ENCODE results near the gene LAG3. TPM values are rescaled to one million over a fixed set of nuclear protein-coding genes. Genes with fewer than 3 reads are reported as not detected.

LAG3 gene
- total and polyA plus RNA-seq, 10 of the 15 experiments (the other 5 are each of a cell fraction or from before 2014, with no cell fraction given): 0.52 to 4.2 (median 1.0) TPM; not detected in 1

- no peak for TF ChIP-seq SRF (IDR thresholded peaks at IDR 0.05; ENCODE audit: low read depth in 2 of 2, low read length in 2 of 2)
- 0 out of 2 replicates have a peak, but pooled peaks have one; percentile 14 for TF ChIP-seq LARP7 (IDR thresholded peaks at IDR 0.05)
- TF ChIP-seq ZNF384 (IDR thresholded peaks at IDR 0.05; ENCODE audit: borderline replicate concordance, low read depth, low read length): no peak
- no peak for TF ChIP-seq ZBTB11 (CRISPR knock-in tag; IDR thresholded peaks at IDR 0.05)
- TF ChIP-seq CUX1 (IDR thresholded peaks at IDR 0.05; ENCODE audit: insufficient replicate concordance, low read depth, low read length): no peak
- no peak for TF ChIP-seq HDAC6 (IDR thresholded peaks at IDR 0.05; ENCODE audit: unreplicated experiment)
- TF ChIP-seq CTCF (IDR thresholded peaks at IDR 0.05 in 2 of 3, conservative IDR thresholded peaks at IDR 0.05 in 1 of 3; ENCODE audit: control insufficient read depth in 2 of 3, extremely low read depth in 1 of 3, insufficient read depth in 1 of 3, low read depth in 3 of 3, low read length in 3 of 3): no peak
- TF ChIP-seq BRCA1 (IDR thresholded peaks at IDR 0.05; ENCODE audit: low read depth, low read length): no peak
- TF ChIP-seq SREBF2 (IDR thresholded peaks at IDR 0.05; ENCODE audit: low read length): no peak
- no peak for TF ChIP-seq CHD4 (IDR thresholded peaks at IDR 0.05)
Observed at GRCh38 chr12:6724409-6724797, 47.9 kb upstream of the LAG3 start (continued).

Data from GM12878 (cell line).